Hematopoietic multipotent progenitor cell treated with erythropoietin and hydrocortisone succinate and interleukin-3 and kit ligand, for 15 days (in vitro differentiated cells): Measurements from ENCODE around the gene PTPN3.
A peak's percentile ranks its signal among the peaks of the same experiment; 100 is the strongest.

Source experiments
- DNase-seq: peaks from one replicate; pipeline ENCODE4 v3.0.0-alpha.2; 2015; ENCODE audit warnings: low spot score

Gene PTPN3

GRCh38 chr9:109477258-109478050, 20.7 kb downstream of the PTPN3 start:
- peak; percentile 26 for DNase-seq

DNA sequence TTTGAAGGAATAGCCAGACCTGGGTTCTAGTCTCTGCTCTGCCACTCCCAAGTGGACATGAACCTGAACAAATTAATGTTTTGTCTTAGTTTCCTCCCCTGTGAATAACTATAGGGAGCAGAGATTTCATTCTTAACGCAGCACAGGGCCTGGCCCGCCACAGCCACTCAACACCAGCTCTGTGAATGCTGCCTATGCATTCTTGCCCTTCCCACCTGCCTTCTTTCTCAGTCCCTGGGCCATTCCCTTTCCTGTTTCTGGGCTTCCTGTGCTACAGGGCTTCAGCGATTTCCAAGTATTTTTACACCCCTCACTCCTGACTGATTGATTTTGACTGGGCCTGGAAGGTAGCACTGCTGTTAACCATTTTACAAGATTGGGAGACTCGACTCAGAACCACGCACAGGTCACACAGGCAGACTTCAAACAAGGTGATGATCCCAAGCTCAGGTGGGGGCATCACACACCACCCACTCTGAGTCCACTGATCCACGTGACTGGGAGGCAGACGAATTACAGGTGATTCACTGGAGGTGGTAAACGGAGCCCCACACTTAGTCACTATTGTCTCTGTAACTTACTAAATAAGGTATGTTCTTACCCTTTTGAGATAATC, 21.4 kb downstream of the PTPN3 start:
- DNase-seq, result no peak

DNA sequence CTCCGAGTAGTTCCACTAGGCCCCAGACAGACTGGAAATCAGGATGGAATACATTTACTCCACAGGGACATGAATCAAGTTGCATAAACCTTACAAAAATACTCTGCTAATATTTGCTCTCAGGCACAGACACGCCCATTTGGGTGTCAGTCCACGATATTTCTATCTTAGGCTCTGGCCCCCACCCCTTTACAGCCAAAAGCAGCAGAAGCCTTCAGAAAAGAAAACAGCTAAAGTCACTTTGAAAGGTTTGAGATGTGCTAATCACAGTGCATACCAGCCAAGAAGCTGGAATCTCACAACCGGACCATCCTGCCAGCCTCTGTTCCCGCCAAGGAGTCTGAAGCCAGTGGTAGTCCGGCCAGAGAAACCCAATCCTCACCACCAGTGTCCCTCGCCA, 22.6 kb downstream of the PTPN3 start:
- no peak for DNase-seq

DNA sequence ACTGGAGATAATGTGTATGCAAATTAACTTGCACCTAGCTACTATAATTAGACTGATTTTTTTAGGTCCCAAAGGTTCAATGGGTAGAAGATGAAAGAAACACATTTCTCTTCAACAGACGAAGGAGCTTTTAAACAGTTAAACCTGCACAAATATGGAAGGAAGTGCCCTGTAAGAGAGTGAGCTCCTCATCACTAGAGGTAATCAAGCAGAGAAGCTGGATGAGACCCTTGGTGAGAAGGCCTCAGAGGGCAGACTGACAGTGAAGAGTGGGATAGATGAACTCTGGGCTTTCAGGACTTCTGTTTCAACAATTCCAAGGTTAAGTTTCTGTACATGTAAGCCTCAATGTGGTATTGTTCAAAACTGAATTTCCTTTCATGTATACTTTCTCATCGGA, 23.2 kb downstream of the PTPN3 start:
- DNase-seq, result no peak

- no peak for DNase-seq
These were observed 23.9 kb downstream of the PTPN3 start for GRCh38 chr9:109474170-109474569.

GRCh38 chr9:109473329-109473728, 24.8 kb downstream of the PTPN3 start:
- no peak for DNase-seq

DNA sequence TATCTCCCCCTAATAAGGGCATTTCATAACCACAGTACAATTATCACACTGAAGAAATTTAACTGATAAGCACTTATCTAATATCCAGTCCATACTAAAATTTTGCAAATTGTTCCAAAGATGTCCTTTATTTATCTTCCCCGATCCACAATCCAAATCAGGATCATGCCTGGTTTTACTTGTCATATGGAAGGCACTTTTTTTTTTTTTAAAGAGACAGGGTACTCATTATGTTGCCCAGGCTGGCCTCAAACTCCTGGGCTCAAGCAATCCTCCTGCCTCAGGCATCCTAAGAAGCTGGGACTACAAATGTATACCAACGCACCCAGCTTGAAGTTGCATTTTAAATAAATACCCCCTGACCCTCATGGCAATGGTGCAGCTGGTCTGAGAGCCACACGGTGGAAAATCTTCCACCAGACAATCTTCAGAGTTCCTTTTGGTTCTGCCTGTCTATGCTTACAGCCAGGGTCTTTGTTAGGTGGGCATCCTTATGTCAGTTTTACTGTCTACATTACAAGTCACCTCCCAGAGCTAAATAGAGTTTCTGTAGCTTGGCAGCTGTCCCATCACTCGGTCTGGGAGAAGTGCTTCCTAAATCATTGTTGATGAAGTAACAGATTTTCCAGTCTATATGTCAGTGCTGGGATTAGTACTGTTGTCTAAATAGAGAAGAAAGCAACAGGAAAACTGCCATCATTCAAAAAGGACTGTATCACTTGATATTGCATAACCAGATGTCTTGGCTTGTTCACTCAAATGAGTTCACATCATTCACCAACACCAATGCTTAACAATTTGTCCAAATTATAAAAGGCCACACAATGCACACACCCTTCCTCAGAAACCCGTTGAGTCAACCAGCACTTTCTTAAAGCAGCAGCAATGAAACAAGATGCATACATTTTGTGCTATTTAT, 26.4 kb downstream of the PTPN3 start:
- DNase-seq, result no peak

DNA sequence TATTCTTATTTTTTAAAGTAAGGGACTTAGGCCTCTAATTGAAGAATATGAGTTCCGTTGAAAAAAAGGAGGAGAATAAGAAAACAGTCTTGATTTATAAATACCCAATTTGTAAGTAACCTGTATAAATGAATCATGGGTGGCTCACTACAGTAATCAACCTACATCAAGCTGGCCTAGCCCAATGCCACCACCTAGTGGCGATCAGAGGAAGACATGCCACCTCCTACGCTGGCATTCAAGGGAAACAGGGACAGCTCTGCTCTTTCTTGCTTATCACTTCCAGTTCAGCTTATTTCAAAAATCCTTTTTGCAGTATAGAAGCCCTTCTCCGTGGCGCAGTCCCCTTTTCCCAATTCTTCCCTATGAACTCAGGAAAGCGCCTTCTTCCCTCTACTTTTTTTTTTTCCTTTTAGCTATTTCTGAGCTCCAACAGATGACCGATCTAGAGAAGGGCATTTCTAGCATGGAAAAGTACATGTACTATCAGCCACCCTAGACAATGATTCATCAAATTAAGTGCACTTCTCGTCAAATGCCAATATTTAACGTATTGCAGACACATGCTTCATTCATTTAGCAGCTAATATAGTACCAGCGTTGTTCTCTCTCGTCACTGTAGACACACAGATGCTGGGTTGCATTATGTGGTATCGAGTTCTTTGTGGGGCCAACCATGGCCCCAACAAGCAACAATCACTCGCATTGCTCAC, 28.3 kb downstream of the PTPN3 start:
- DNase-seq, result peak; percentile 50

DNA sequence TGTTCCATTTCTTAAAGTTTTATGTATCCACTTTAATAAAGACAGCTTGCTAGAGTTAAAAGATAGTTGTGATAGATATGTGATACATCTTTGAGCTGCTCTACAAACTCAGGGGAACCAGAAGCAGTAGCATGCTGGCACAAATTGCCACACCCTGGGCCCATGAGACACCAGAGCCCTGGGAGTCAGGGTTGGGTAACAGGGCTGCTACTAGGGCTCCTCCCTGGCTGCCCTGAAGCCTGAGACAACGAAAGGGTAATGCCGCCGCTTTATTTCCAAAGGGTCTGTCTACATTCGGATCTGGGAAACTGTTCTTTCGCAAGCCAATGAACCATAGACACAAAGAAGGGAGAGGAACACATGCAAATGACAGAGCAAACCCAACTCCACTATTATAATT, 29.2 kb downstream of the PTPN3 start:
- no peak for DNase-seq

DNA sequence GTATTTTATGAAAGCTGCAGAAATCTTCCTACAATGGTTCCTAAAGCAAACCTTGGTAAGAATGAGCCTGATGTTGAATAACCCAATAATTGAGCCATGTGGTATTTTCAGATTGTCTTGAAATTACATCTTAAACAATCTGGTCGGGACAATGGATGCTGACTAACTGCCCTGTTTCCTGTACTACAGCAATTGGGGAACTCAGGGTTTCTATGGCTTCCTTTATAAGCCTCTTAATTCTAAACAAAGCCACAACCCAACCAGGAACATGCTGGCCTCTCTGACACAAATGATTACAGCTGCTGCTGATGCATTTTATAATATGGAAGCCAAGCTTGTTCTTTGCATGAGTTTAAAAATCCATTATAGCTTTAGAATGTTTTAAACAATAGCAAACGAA, 30.2 kb downstream of the PTPN3 start:
- no peak for DNase-seq

DNA sequence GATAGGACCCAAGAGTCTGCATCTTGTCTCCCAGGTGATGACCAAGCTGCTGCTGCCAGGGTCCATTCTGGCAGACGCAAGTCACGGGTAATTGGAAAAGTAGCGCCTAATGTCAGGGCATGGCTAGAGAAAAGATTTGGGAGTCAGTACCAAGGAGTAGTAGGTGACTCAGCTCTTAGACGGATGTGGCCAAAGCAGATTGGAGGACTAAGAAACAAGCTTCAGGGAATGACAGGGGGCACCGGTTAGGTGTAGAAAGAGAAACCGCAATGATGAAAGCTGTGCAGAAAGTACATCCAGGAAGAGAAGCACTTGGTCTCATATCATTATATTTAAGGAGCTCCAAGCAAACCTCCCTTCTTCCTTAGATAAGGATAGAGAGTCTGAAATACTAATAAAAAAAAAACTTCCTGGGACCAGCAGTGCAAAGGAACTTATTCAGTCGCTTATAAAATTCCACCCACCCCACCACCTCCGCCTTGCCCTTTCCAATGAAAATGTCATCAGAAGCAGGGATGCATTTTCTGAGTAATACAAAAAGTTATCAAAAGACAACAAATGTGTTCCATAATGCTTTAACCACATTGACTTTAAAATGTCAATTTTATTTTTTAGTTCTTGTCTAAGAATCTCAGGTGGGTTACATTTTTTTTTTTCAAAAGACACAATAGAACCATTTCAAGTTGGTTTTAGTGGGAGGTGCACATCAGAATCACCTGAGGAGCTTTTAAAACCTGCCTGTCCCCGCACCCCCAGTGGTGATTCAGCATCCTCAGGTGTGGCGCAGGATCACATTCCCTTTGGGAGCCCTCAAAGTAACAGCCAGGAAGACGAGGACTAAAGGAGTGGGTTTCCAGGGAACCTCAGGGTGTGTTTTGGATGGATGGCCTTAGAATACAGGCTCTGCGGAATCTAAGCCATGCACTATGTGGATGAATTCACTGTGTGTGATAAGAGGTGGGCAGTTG, 31.2 kb downstream of the PTPN3 start:
- DNase-seq, result no peak

- DNase-seq, result no peak
These were observed 34.0 kb downstream of the PTPN3 start for GRCh38 chr9:109463924-109464625.

GRCh38 chr9:109460576-109460975, 37.5 kb downstream of the PTPN3 start:
- DNase-seq, result no peak

DNA sequence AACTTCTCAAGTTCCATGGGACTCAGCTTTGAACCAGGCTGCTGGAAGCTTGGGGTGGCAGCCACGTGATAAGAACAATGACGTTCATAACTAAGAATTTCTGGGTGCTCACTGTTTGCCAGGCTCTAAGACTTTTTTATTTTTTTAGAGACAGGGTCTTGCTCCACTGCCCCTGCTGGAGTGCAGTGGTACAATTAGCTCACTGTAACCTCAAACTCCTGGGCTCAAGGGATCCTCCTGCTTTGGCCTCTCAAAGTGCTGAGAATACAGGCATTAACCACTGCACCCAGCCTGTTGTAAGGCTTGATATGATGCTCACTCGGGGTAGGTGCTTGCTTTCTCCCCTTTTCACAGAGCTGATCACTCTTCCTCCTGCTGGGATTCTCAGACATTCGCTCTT, 38.7 kb downstream of the PTPN3 start:
- DNase-seq, result no peak

DNA sequence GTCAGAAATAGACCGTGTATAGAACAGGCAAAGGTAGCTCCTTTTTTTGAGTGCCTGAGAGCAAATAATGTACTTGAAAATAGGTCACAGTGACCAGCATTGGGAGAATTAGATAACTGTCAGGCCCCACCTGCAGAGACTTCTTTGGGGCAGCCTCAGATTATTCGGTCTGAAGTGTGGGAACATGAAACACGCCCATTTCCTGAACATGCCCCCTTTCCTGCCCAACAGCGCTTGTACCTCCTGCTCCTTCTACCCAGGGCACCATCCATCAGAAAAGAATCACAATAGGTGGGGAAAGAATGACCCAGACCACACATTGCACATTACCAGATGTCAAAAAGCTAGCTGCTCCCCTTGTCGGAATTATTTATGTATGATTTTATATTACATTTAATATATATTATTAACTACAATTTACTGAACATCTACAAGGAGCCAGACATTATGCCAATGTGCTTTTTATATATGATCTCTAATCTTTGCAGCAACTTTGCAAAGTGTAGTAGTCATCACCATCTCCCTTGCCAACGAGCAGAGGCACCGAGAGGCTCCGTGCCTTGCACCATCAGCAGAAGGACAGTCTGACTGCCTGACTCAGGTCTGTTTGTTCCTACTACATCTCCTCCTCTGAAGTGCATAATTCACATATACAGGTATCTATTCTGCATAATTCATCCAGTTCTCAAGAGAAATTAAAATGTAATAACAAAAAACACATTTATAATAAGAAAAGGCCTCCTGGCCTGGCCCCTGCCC, 39.5 kb downstream of the PTPN3 start:
- no peak for DNase-seq

GRCh38 chr9:109456811-109457210, 41.3 kb downstream of the PTPN3 start:
- DNase-seq, result no peak

- DNase-seq, result no peak
These were observed 42.2 kb downstream of the PTPN3 start for GRCh38 chr9:109455861-109456260.

DNA sequence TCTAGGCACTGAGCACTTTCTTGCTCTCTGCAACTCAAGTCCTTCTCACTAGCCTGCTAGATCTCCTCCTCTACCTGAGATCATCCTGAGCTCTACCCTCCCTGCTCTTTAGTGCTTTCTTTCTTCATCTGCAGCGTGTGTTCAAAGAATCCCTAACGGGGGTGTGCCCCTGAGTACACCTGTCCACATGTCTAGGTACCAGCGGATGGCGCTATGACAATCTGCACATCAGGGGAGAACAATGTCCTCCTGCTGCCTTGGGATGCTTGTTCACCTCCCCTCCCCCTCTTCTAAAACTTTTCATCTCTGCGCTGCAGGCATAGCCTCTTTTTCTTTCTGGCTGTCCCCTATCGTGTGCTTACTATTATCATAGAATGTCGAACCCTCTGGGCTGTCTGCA, 42.7 kb downstream of the PTPN3 start:
- DNase-seq, result no peak

GRCh38 chr9:109454601-109455155, 43.4 kb downstream of the PTPN3 start:
- no peak for DNase-seq
